ENCODE results near the gene GPR179. TPM values are rescaled to one million over a fixed set of nuclear protein-coding genes. Genes with fewer than 3 reads are reported as not detected.

The GPR179 gene
- total RNA-seq, 4 donors from 2014 or later, result 0.12 to 5.3 (median 0.97) TPM; not detected in 1

- Histone ChIP-seq H3K27me3 (no peaks in the 10 kb centered on the region), H3K27ac (no peak overlapping the region), H3K36me3 (no peaks in the 10 kb centered on the region), H3K9me3 (no peaks in the 10 kb centered on the region), H3K4me1 (peaks cover 4 to 17% of the 10 kb centered on the region in 2 donors), H3K4me3 (no peak overlapping the region)
- no peak for TF ChIP-seq CTCF (IDR thresholded peaks at IDR 0.05)
- TF ChIP-seq POLR2A (IDR thresholded peaks at IDR 0.05), result no peak
- no peak for DNase-seq
- intact Hi-C loops (cut with DNase I; ENCODE audit: low total_unique reads), result no loop called here
Observed at GRCh38 chr17:38354466-38354865, 10.7 kb upstream of the GPR179 start.

- H3K36me3 ChIP-seq, result no peaks in the 10 kb centered on the region
- no peak for TF ChIP-seq CTCF (IDR thresholded peaks at IDR 0.05)
- H3K27me3 ChIP-seq, result no peaks in the 10 kb centered on the region
- no peaks in the 10 kb centered on the region for H3K9me3 ChIP-seq
- H3K4me3 ChIP-seq, result peak overlapping the region; percentile 45 to 94
- H3K27ac ChIP-seq, result peak overlapping the region in 1 of 2 donors; percentile 86
- no peak for DNase-seq
- H3K4me1 ChIP-seq, result peaks cover 4 to 17% of the 10 kb centered on the region in 2 donors
- intact Hi-C loops (cut with DNase I; ENCODE audit: low total_unique reads), result no loop called here
Observed at GRCh38 chr17:38353668-38354067, 9.9 kb upstream of the GPR179 start.

GRCh38 chr17:38353086-38353604 is 9.4 kb upstream of the GPR179 start:
- H3K9me3 ChIP-seq, result no peaks in the 10 kb centered on the region
- no peak for DNase-seq
- H3K36me3 ChIP-seq, result no peaks in the 10 kb centered on the region
- H3K4me1 ChIP-seq, result peaks cover 4 to 16% of the 10 kb centered on the region in 2 donors
- TF ChIP-seq POLR2A (IDR thresholded peaks at IDR 0.05) (no peak), CTCF (IDR thresholded peaks at IDR 0.05) (no peak)
- H3K27me3 ChIP-seq, result no peaks in the 10 kb centered on the region
- H3K4me3 ChIP-seq, result peak overlapping the region; percentile 45 to 94
- peak overlapping the region; percentile 84 to 86 for H3K27ac ChIP-seq
- intact Hi-C loops (cut with DNase I; ENCODE audit: low total_unique reads), result no loop called here

GRCh38 chr17:38352245-38353085 is 8.7 kb upstream of the GPR179 start:
- TF ChIP-seq CTCF (IDR thresholded peaks at IDR 0.05), result no peak
- no peak for TF ChIP-seq POLR2A (IDR thresholded peaks at IDR 0.05)
- Histone ChIP-seq H3K4me1 (peaks cover 0 to 10% of the 10 kb centered on the region in 2 donors), H3K4me3 (peak overlapping the region; percentile 45 to 94), H3K9me3 (no peaks in the 10 kb centered on the region), H3K36me3 (no peaks in the 10 kb centered on the region), H3K27me3 (no peaks in the 10 kb centered on the region), H3K27ac (peak overlapping the region; percentile 84 to 86)
- DNase-seq, result peak; percentile 28 to 33
- intact Hi-C loops (cut with DNase I; ENCODE audit: low total_unique reads), result no loop called here

Data from uterus (tissue), 4 donors.